MCF 10A (cell line): ENCODE data around the gene SCYGR7. TPM values are rescaled to one million over a fixed set of nuclear protein-coding genes. Genes with fewer than 3 reads are reported as not detected.
A peak's percentile ranks its signal among the peaks of the same experiment; 100 is the strongest.

Experiments
- BruUV-seq: library from RNA; stranded (reverse); fragments of 400-500 nt; replicated peaks from 2 replicates; lab custom pipeline; 2021; lab: Mats Ljungman, UMichigan
- CTCF ChIA-PET: fragments of 300-600 bp; sonication (Branson Sonifier 250); formaldehyde crosslinking; extraction: SDS; loops from one replicate; lab custom pipeline; 2021; ENCODE audit warnings: antibody characterized with exemption, inconsistent platforms; lab: Yijun Ruan, JAX
- POLR2A ChIA-PET: fragments of 300-600, 350-650 bp; sonication (Branson Sonifier 250); formaldehyde crosslinking; extraction: SDS; loops from one replicate; lab custom pipeline; 2020; ENCODE audit warnings: antibody characterized with exemption, inconsistent platforms; lab: Yijun Ruan, JAX
- DNase-seq: peaks from one replicate; pipeline ENCODE4 v3.0.0-alpha.2; 2018; ENCODE audit not compliant: unreplicated experiment
- H3K27ac Mint-ChIP-seq: one replicate; pipeline ENCODE4 v1.8.0; 2022; ENCODE audit warnings: mild to moderate bottlenecking, low read depth, mixed read lengths; ENCODE audit not compliant: unreplicated experiment
- H3K27me3 Mint-ChIP-seq: one replicate; pipeline ENCODE4 v1.8.0; 2022; ENCODE audit warnings: mixed read lengths; ENCODE audit not compliant: insufficient read depth, unreplicated experiment
- H3K36me3 Mint-ChIP-seq: one replicate; pipeline ENCODE4 v1.8.0; 2022; ENCODE audit warnings: mild to moderate bottlenecking, moderate library complexity, mixed read lengths; ENCODE audit not compliant: insufficient read depth, unreplicated experiment
- H3K4me1 Mint-ChIP-seq: one replicate; pipeline ENCODE4 v1.8.0; 2022; ENCODE audit warnings: mixed read lengths; ENCODE audit not compliant: insufficient read depth, unreplicated experiment
- H3K4me3 Mint-ChIP-seq: one replicate; pipeline ENCODE4 v1.8.0; 2022; ENCODE audit warnings: mild to moderate bottlenecking, moderate library complexity, mixed read lengths; ENCODE audit not compliant: unreplicated experiment
- H3K9me3 Mint-ChIP-seq: one replicate; pipeline ENCODE4 v1.8.0; 2022; ENCODE audit warnings: mixed read lengths; ENCODE audit not compliant: unreplicated experiment
- intact Hi-C: fragments of 100-400 bp; cut with micrococcal nuclease; formaldehyde crosslinking; loops from 2 replicates; pipeline ENCODE4 v1.14.1; 2022
- total RNA-seq: library from RNA; stranded (reverse); gene quantifications from 2 replicates; pipeline ENCODE4 v1.2.3, GENCODE V29; 2022
- TF ChIP-seq, protein P1 (sequence below): fragments of 200-600 bp; IDR thresholded peaks from one replicate; pipeline ENCODE4 v1.8.0; 2022; ENCODE audit warnings: antibody characterized with exemption, mild to moderate bottlenecking; ENCODE audit not compliant: unreplicated experiment

The SCYGR7 gene
- total RNA-seq, 1 experiment from 2014 or later = not detected

DNA sequence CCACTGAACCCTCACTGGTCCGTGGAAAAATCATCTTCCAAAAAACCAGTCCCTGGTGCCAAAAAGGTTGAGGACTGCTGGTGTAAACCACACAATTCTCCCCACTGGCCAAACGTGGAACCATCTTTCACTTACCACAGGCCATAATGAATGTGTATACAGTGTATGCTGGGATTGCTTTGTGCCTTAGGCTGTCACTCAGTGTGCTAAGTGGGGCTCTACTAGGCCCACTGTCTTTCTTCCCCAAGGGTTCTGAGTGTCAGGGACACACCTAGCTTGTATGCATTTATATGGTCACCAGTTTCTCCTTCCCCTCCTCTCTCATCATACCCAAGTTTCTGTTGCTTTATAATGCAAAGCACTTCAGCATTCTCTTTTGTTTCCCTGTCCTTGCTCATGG, 44.8 kb downstream of the SCYGR7 start:
- ChIA-PET POLR2A (interaction anchor here (1.2 kb wide), 1 partner anchor 367 kb away, joined by 4 read pairs; no protein-coding TSS in a partner anchor), CTCF (interaction anchor here (1.0 to 6.4 kb wide), 2 partner anchors 90 to 114 kb away, joined by 3 to 34 read pairs; no protein-coding TSS in a partner anchor)
- Mint-ChIP-seq H3K4me1 (no peaks in the 10 kb centered on the region), H3K27me3 (no peaks in the 10 kb centered on the region), H3K9me3 (no peaks in the 10 kb centered on the region), H3K27ac (no peak overlapping the region), H3K4me3 (no peak overlapping the region), H3K36me3 (peaks cover 7% of the 10 kb centered on the region)
- intact Hi-C loops = no loop called here
- TF ChIP-seq, protein P1, sequence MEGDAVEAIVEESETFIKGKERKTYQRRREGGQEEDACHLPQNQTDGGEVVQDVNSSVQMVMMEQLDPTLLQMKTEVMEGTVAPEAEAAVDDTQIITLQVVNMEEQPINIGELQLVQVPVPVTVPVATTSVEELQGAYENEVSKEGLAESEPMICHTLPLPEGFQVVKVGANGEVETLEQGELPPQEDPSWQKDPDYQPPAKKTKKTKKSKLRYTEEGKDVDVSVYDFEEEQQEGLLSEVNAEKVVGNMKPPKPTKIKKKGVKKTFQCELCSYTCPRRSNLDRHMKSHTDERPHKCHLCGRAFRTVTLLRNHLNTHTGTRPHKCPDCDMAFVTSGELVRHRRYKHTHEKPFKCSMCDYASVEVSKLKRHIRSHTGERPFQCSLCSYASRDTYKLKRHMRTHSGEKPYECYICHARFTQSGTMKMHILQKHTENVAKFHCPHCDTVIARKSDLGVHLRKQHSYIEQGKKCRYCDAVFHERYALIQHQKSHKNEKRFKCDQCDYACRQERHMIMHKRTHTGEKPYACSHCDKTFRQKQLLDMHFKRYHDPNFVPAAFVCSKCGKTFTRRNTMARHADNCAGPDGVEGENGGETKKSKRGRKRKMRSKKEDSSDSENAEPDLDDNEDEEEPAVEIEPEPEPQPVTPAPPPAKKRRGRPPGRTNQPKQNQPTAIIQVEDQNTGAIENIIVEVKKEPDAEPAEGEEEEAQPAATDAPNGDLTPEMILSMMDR = no peak
- BruUV-seq = no TSS peak
- no peak for DNase-seq

DNA sequence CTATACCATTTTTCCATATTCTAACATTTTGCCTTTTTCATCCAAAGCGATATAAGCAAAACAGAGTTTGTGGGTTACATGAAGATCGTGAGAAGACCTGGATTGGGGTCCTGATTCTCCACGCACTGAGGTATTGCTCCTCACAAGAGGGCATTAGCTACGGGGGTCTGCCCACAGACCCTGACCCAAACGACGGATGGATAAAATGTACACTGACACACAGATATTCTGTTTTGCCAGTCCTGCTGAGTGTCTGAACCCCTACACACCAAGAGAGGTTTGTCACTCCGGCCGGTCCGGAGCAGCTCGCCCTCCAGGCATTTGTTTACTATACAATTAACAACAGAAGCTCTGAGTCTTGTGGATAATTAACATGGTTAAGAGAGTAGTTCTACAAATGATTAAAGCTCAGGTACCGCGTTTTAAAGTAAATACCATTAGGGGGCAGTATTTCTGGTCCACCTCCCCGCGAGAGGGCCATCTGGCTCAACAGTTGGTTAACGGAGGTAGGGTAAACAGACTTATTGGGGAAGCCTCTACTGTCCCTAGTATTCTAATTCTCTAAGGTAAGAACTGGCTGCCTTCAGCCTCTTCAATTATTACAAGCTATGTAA, 46.0 kb downstream of the SCYGR7 start:
- BruUV-seq = no TSS peak
- no peak overlapping the region for H3K27ac Mint-ChIP-seq
- no peaks in the 10 kb centered on the region for H3K4me1 Mint-ChIP-seq
- H3K9me3 Mint-ChIP-seq = no peaks in the 10 kb centered on the region
- H3K4me3 Mint-ChIP-seq = no peak overlapping the region
- peaks cover 7% of the 10 kb centered on the region for H3K36me3 Mint-ChIP-seq
- no peak for DNase-seq
- ChIA-PET POLR2A (interaction anchor here (0.6 to 1.1 kb wide), 2 partner anchors 271 to 291 kb away, joined by 3 read pairs; no protein-coding TSS in a partner anchor), CTCF (interaction anchor here (0.6 to 6.4 kb wide), 4 partner anchors 8 to 362 kb away, joined by 3 to 34 read pairs (median 8); no protein-coding TSS in a partner anchor)
- no peaks in the 10 kb centered on the region for H3K27me3 Mint-ChIP-seq
- intact Hi-C loops = no loop called here
- TF ChIP-seq, protein P1 = no peak

DNA sequence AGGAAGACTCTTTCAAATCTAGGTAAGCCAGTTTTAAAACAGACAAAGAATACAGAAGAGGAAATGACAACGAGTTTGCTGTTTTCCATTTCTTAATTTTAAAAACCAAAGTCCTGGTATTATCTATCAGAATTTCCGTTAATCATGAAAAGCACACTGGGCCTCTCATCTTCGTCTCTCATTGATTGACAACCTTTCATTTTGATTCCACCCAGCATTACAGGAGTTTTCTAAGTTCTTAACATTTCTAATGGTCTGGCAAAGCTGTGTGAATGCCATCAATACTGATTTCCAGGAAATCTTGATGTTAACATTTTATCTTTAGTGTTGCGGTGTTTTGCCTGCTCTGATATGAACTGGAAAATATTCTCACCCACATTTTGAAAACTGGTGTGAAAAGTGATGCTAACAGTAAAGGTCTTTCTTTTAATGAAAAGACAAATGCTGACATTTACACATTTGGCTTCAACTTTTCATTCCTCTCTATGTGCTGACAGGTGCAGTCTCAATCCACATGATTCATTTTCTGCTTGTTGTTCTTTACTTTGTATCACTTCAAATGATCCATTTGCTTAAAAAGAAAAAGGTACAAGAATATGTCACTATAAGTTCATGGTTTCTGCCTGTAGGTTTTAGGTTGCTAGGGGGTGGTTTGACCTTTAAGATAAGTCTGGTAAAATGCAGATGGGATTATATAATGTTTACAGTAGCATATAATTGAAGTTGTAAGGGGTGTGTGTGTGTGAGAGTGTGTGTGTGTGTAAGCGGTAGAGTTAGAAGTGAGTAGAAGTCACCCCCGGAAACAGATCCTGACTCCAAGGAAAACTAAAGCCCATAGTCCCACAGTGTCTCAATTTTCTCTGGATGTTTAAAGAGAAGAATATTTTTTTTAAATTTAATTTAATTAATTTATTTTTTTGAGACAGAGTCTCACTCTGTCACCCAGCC, 47.0 kb downstream of the SCYGR7 start:
- H3K27me3 Mint-ChIP-seq = no peaks in the 10 kb centered on the region
- BruUV-seq = no TSS peak
- peaks cover 7% of the 10 kb centered on the region for H3K36me3 Mint-ChIP-seq
- ChIA-PET CTCF (interaction anchor here (2.7 kb wide), 1 partner anchor 9 kb away, joined by 12 read pairs; no protein-coding TSS in a partner anchor), POLR2A (no interaction called here)
- peak overlapping the region; percentile 1 for H3K27ac Mint-ChIP-seq
- H3K4me3 Mint-ChIP-seq = no peak overlapping the region
- intact Hi-C loops = no loop called here
- TF ChIP-seq, protein P1 = no peak
- H3K4me1 Mint-ChIP-seq = no peaks in the 10 kb centered on the region
- H3K9me3 Mint-ChIP-seq = no peaks in the 10 kb centered on the region
- DNase-seq = no peak

Other genes starting within 250 kb of the SCYGR7 start
- not detected in 2 replicates for gene SCYGR2, start 129.4 kb upstream of the SCYGR7 start, total RNA-seq
- gene SCYGR3, start 113.5 kb upstream of the SCYGR7 start, total RNA-seq = not detected in 2 replicates
- not detected in 2 replicates for gene SCYGR4, start 110.8 kb upstream of the SCYGR7 start, total RNA-seq
- gene SCYGR5, start 61.5 kb upstream of the SCYGR7 start, total RNA-seq = not detected in 2 replicates
- not detected in 2 replicates for gene SLC19A3, start 10.3 kb upstream of the SCYGR7 start, total RNA-seq
- gene SCYGR6, start 3.6 kb upstream of the SCYGR7 start, total RNA-seq = not detected in 2 replicates
- not detected in 2 replicates for gene SCYGR8, start 17.6 kb downstream of the SCYGR7 start, total RNA-seq
- gene CCL20, start 85.5 kb downstream of the SCYGR7 start, total RNA-seq = 18.0 and 34.4 TPM in 2 replicates
- gene DAW1, start 143.3 kb downstream of the SCYGR7 start, total RNA-seq = 0.64 and 1.1 TPM in 2 replicates